A673 (cell line): ENCODE data around the gene CDH20. TPM values are rescaled to one million over a fixed set of nuclear protein-coding genes. Genes with fewer than 3 reads are reported as not detected.
A peak's percentile ranks its signal among the peaks of the same experiment; 100 is the strongest.

Source experiments
- BruUV-seq: library from RNA; stranded (reverse); fragments of 400-500 nt; replicated peaks from 2 replicates; lab custom pipeline; 2021; lab: Mats Ljungman, UMichigan
- CTCF ChIA-PET: fragments of 300-600 bp; sonication (Branson Sonifier 250); formaldehyde crosslinking; loops from one replicate; lab custom pipeline; 2022; ENCODE audit warnings: antibody characterized with exemption; lab: Charles Lee
- POLR2A ChIA-PET: fragments of 300-600 bp; sonication (Branson Sonifier 250); formaldehyde crosslinking; loops from one replicate; lab custom pipeline; 2022; ENCODE audit warnings: antibody characterized with exemption; ENCODE audit not compliant: low non-redundant PET; lab: Charles Lee
- DNase-seq: peaks from one replicate; pipeline ENCODE4 v3.0.0-alpha.2; 2015; ENCODE audit warnings: low spot score
- H3K27ac ChIP-seq: fragments of 200-600 bp; sonication (generic); 2 replicates; pipeline ENCODE4 v1.5.1; 2016; ENCODE audit warnings: mixed run types, low read depth, mild to moderate bottlenecking, mixed read lengths, antibody characterized with exemption, low read length; ENCODE audit not compliant: poor library complexity, severe bottlenecking
- H3K27me3 ChIP-seq: fragments of 200-600 bp; sonication (generic); replicated peaks from 2 replicates; pipeline ENCODE4 v1.6.1; 2017; ENCODE audit warnings: mixed run types, low read depth, mild to moderate bottlenecking, mixed read lengths, antibody characterized with exemption, low read length; ENCODE audit not compliant: insufficient read depth, poor library complexity
- H3K36me3 ChIP-seq: fragments of 200-600 bp; sonication (generic); 2 replicates; pipeline ENCODE4 v1.6.1; 2016; ENCODE audit warnings: mixed run types, mild to moderate bottlenecking, mixed read lengths, antibody characterized with exemption, low read length; ENCODE audit not compliant: insufficient read depth, poor library complexity, severe bottlenecking
- H3K4me1 ChIP-seq: fragments of 200-600 bp; sonication (generic); 2 replicates; pipeline ENCODE4 v1.6.1; 2017; ENCODE audit warnings: mixed run types, mild to moderate bottlenecking, mixed read lengths, antibody characterized with exemption, low read length; ENCODE audit not compliant: insufficient read depth, poor library complexity, severe bottlenecking
- H3K4me3 ChIP-seq: fragments of 200-600 bp; sonication (generic); 2 replicates; pipeline ENCODE4 v1.5.1; 2016; ENCODE audit warnings: low read depth, mixed run types, mild to moderate bottlenecking, mixed read lengths, low read length; ENCODE audit not compliant: poor library complexity, severe bottlenecking
- H3K9me3 ChIP-seq: fragments of 200-600 bp; sonication (generic); 2 replicates; pipeline ENCODE4 v1.6.1; 2016; ENCODE audit warnings: mixed run types, low read depth, mild to moderate bottlenecking, mixed read lengths, antibody characterized with exemption, low read length; ENCODE audit not compliant: poor library complexity, severe bottlenecking
- EZH2 ChIP-seq: fragments of 200-600 bp; sonication (generic); IDR thresholded peaks from 2 replicates; pipeline ENCODE4 v1.6.1; 2017; ENCODE audit warnings: borderline replicate concordance, low read depth, mild to moderate bottlenecking, mixed read lengths, antibody characterized with exemption, low read length; ENCODE audit not compliant: poor library complexity, severe bottlenecking
- intact Hi-C: fragments of 100-400 bp; cut with micrococcal nuclease; formaldehyde crosslinking; loops from one replicate; pipeline ENCODE4 v1.10.0; 2022; ENCODE audit not compliant: unreplicated experiment
- total RNA-seq: library from RNA; stranded (reverse); gene quantifications from 2 replicates; pipeline ENCODE4 v1.2.3, GENCODE V29; 2021
- TF ChIP-seq, protein P1 (sequence below): fragments of 300-800, 200-600 bp; sonication (generic); conservative IDR thresholded peaks from 2 replicates; pipeline ENCODE4 v1.5.1; 2017; ENCODE audit warnings: low read depth, mild to moderate bottlenecking, antibody characterized with exemption, low read length, moderate library complexity, mixed read lengths

The CDH20 gene
- total RNA-seq, 1 experiment from 2014 or later: 0.21 TPM

- peak; percentile 77 for DNase-seq
- peaks cover 42% of the 10 kb centered on the region for H3K27me3 ChIP-seq
- H3K4me1 ChIP-seq: no peaks in the 10 kb centered on the region
- ChIA-PET POLR2A (no interaction called here), CTCF (interaction anchor here (0.6 to 1.3 kb wide), 2 partner anchors 180 to 627 kb away, joined by 3 to 7 read pairs; no protein-coding TSS in a partner anchor)
- no peaks in the 10 kb centered on the region for H3K9me3 ChIP-seq
- no peak overlapping the region for H3K4me3 ChIP-seq
- TF ChIP-seq EZH2: no peak
- TF ChIP-seq, protein P1, sequence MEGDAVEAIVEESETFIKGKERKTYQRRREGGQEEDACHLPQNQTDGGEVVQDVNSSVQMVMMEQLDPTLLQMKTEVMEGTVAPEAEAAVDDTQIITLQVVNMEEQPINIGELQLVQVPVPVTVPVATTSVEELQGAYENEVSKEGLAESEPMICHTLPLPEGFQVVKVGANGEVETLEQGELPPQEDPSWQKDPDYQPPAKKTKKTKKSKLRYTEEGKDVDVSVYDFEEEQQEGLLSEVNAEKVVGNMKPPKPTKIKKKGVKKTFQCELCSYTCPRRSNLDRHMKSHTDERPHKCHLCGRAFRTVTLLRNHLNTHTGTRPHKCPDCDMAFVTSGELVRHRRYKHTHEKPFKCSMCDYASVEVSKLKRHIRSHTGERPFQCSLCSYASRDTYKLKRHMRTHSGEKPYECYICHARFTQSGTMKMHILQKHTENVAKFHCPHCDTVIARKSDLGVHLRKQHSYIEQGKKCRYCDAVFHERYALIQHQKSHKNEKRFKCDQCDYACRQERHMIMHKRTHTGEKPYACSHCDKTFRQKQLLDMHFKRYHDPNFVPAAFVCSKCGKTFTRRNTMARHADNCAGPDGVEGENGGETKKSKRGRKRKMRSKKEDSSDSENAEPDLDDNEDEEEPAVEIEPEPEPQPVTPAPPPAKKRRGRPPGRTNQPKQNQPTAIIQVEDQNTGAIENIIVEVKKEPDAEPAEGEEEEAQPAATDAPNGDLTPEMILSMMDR: peak; percentile 92
- H3K36me3 ChIP-seq: no peaks in the 10 kb centered on the region
- H3K27ac ChIP-seq: no peak overlapping the region
- intact Hi-C loops: loop anchor here (1.0 to 2.0 kb wide), 2 partner anchors 179 to 808 kb away; no protein-coding TSS in a partner anchor
- no TSS peak for BruUV-seq
Measured at GRCh38 chr18:61322265-61322873, 10.9 kb upstream of the CDH20 start.

DNA sequence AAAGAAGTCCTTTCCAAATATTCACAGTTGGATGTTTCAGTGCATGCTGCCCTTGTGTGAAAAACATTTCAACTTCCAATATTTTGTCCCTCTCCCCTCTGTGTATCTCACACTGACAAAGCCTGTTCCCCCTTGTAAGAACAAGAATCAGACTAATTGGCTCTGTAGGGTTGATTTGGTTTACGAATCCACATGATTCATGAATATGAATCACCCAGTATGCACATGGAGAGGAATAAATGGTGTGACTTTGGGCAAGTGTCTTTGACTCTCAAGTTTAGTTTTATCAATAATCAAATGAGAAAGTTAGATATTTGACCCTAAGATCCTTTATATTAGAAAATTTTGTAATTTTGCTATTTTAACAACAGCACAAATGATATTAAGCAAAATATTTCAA lies 9.3 kb upstream of the CDH20 start:
- Histone ChIP-seq H3K4me1 (no peaks in the 10 kb centered on the region), H3K36me3 (no peaks in the 10 kb centered on the region), H3K27ac (no peak overlapping the region), H3K4me3 (no peak overlapping the region), H3K27me3 (peaks cover 39% of the 10 kb centered on the region), H3K9me3 (no peaks in the 10 kb centered on the region)
- ChIA-PET POLR2A (no interaction called here), CTCF (no interaction called here)
- intact Hi-C loops: loop anchor here (2.0 kb wide), 1 partner anchor 807 kb away; no protein-coding TSS in a partner anchor
- DNase-seq: no peak
- no TSS peak for BruUV-seq
- TF ChIP-seq, protein P1: no peak
- no peak for TF ChIP-seq EZH2

- peaks cover 32% of the 10 kb centered on the region for H3K27me3 ChIP-seq
- no peak overlapping the region for H3K4me3 ChIP-seq
- no peaks in the 10 kb centered on the region for H3K9me3 ChIP-seq
- TF ChIP-seq, protein P1: no peak
- no peak for TF ChIP-seq EZH2
- H3K4me1 ChIP-seq: no peaks in the 10 kb centered on the region
- intact Hi-C loops: no loop called here
- no peaks in the 10 kb centered on the region for H3K36me3 ChIP-seq
- H3K27ac ChIP-seq: no peak overlapping the region
- BruUV-seq: no TSS peak
- POLR2A ChIA-PET: no interaction called here
- DNase-seq: no peak
- CTCF ChIA-PET: no interaction called here
Measured at GRCh38 chr18:61326407-61326806, 6.8 kb upstream of the CDH20 start.
